Panc1 (cell line): ENCODE data around the gene CABLES2. TPM values are rescaled to one million over a fixed set of nuclear protein-coding genes. Genes with fewer than 3 reads are reported as not detected.

ENCODE experiments used
- ATAC-seq: fragments of 200-7000 bp; cut with Tn5 transposase; 2 replicates; pipeline ENCODE4 v1.9.1; 2020; ENCODE audit warnings: mild to moderate bottlenecking, moderate library complexity
- BruUV-seq: library from RNA; stranded (reverse); fragments of 400-500 nt; replicated peaks from 2 replicates; lab custom pipeline; 2021; lab: Mats Ljungman, UMichigan
- CTCF ChIA-PET: fragments of 300-600 bp; sonication (Branson Sonifier 250); formaldehyde crosslinking; loops from one replicate; lab custom pipeline; 2022; ENCODE audit warnings: antibody characterized with exemption; lab: Charles Lee
- POLR2A ChIA-PET: fragments of 300-600 bp; sonication (Branson Sonifier 250); formaldehyde crosslinking; loops from one replicate; lab custom pipeline; 2022; ENCODE audit warnings: antibody characterized with exemption; lab: Charles Lee
- DNase-seq: peaks from one replicate; pipeline ENCODE4 v3.0.0-alpha.2; 2010; ENCODE audit warnings: low read depth, low spot score
- H3K27ac ChIP-seq: 2 replicates; pipeline ENCODE4 v1.5.1; 2011; ENCODE audit warnings: mild to moderate bottlenecking, low read length, inconsistent platforms
- H3K27me3 ChIP-seq: fragments of 200-500 bp; sonication (Bioruptor generic); 2 replicates; pipeline ENCODE4 v1.6.0; 2014; ENCODE audit warnings: low read length, inconsistent platforms; ENCODE audit not compliant: control insufficient read depth, insufficient read depth
- H3K36me3 ChIP-seq: fragments of 200-500 bp; sonication (Bioruptor generic); 2 replicates; pipeline ENCODE4 v1.5.1; 2014; ENCODE audit warnings: inconsistent platforms, mild to moderate bottlenecking, low read length, moderate library complexity; ENCODE audit not compliant: control insufficient read depth, insufficient read depth
- H3K4me1 ChIP-seq: 2 replicates; pipeline ENCODE4 v1.5.1; 2011; ENCODE audit warnings: inconsistent platforms, mild to moderate bottlenecking, low read length, moderate library complexity; ENCODE audit not compliant: control insufficient read depth, insufficient read depth
- H3K4me3 ChIP-seq, 2 experiments: 2 replicates each; pipeline ENCODE4 v1.5.1; 2011 to 2012; ENCODE audit warnings: low read depth in 2 of 2, low read length in 2 of 2, mild to moderate bottlenecking in 2 of 2, inconsistent platforms in 1 of 2, moderate library complexity in 1 of 2
- H3K9me3 ChIP-seq: fragments of 200-500 bp; sonication (Bioruptor generic); 2 replicates; pipeline ENCODE4 v1.5.1; 2014; ENCODE audit warnings: low read depth, mild to moderate bottlenecking, inconsistent platforms, low read length, moderate library complexity; ENCODE audit not compliant: control insufficient read depth, insufficient read depth
- POLR2AphosphoS5 ChIP-seq: IDR thresholded peaks from 2 replicates; pipeline ENCODE4 v1.6.1; 2012; ENCODE audit warnings: mild to moderate bottlenecking, low read depth, low read length, moderate library complexity
- SIN3A ChIP-seq: IDR thresholded peaks from 2 replicates; pipeline ENCODE4 v1.6.1; 2012; ENCODE audit warnings: low read depth, mild to moderate bottlenecking, low read length, moderate library complexity, borderline replicate concordance; ENCODE audit not compliant: insufficient read depth
- TCF7L2 ChIP-seq: IDR thresholded peaks from 2 replicates; pipeline ENCODE4 v1.6.1; 2011; ENCODE audit warnings: mild to moderate bottlenecking, low read depth, low read length, inconsistent platforms
- in situ Hi-C: cut with HindIII; loops from 2 replicates; pipeline ENCODE4 v1.10.0; 2016; ENCODE audit warnings: low sequenced_read_pairs, low pct_unique_long_range_greater_than_20kb
- intact Hi-C: fragments of 100-400 bp; cut with micrococcal nuclease; formaldehyde crosslinking; loops from one replicate; pipeline ENCODE4 v1.10.0; 2022; ENCODE audit not compliant: unreplicated experiment
- total RNA-seq: library from RNA; stranded (reverse); gene quantifications from one replicate; pipeline ENCODE4 v1.2.1, GENCODE V29; 2021; ENCODE audit not compliant: unreplicated experiment
- TF ChIP-seq, protein P1 (sequence below), 2 experiments: IDR thresholded peaks; 2 replicates each; pipeline ENCODE4 v1.6.1; 2011 to 2012; ENCODE audit warnings: low read depth in 2 of 2, control low read depth in 1 of 2, low read length in 1 of 2, mild to moderate bottlenecking in 1 of 2, moderate library complexity in 1 of 2; ENCODE audit not compliant: insufficient read depth in 1 of 2
- TF ChIP-seq, protein P2 (sequence below): fragments of 450-650 bp; IDR thresholded peaks from 2 replicates; pipeline ENCODE4 v1.5.1; 2017; ENCODE audit warnings: mild to moderate bottlenecking

The CABLES2 gene
- total RNA-seq, 1 experiment from 2014 or later: 9.8 TPM

DNA sequence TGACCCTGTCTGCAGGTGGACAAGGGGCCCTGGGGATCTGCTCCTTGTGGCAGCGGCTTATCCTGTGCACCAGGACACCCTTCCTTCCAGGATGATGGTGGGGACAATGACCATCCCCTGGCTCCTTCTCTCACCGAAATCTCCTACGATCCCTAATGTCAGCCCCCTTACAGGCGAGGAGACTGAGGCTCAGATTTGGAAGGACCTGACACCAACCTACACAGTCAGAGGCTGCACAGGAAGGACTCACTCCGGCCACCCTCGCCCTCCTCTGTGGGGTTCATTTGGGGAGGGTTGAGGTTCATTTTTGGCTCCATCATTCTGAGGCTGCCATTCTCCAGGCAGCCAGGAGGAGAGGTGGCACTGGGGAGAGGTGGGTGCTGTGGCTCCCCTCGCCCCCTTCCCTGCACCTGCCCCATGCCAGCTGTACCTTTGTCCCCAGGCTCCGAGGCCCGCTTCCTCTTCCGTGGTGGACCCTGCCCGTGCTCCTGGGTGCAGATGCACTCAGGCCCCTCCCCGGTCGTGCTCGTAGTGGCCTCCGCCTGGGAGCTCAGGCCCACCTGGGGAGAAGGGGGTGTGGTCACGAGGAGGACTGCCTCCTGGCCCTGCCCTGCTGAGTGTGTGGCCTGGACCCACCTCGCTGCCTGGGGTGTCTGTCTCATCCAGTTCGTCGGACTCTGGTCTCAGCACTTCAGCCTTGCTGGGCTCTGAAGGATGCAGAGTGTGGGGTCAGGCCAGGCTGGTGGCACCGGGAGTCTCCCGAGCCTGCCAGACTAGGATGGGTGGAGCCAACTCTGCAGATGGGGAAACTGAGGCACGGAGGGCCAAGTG lies 5.3 kb upstream of the CABLES2 start:
- BruUV-seq: no TSS peak
- DNase-seq (no peak), ATAC-seq (no peak)
- Histone ChIP-seq H3K4me3 (no peak overlapping the region), H3K9me3 (no peaks in the 10 kb centered on the region), H3K36me3 (no peaks in the 10 kb centered on the region), H3K4me1 (peaks cover 19% of the 10 kb centered on the region), H3K27ac (no peak overlapping the region), H3K27me3 (no peaks in the 10 kb centered on the region)
- ChIA-PET CTCF (interaction anchor here (0.6 kb wide), 1 partner anchor 65 kb away, joined by 3 read pairs; no protein-coding TSS in a partner anchor), POLR2A (no interaction called here)
- in situ Hi-C loops: no loop called here
- TF ChIP-seq, protein P1, sequence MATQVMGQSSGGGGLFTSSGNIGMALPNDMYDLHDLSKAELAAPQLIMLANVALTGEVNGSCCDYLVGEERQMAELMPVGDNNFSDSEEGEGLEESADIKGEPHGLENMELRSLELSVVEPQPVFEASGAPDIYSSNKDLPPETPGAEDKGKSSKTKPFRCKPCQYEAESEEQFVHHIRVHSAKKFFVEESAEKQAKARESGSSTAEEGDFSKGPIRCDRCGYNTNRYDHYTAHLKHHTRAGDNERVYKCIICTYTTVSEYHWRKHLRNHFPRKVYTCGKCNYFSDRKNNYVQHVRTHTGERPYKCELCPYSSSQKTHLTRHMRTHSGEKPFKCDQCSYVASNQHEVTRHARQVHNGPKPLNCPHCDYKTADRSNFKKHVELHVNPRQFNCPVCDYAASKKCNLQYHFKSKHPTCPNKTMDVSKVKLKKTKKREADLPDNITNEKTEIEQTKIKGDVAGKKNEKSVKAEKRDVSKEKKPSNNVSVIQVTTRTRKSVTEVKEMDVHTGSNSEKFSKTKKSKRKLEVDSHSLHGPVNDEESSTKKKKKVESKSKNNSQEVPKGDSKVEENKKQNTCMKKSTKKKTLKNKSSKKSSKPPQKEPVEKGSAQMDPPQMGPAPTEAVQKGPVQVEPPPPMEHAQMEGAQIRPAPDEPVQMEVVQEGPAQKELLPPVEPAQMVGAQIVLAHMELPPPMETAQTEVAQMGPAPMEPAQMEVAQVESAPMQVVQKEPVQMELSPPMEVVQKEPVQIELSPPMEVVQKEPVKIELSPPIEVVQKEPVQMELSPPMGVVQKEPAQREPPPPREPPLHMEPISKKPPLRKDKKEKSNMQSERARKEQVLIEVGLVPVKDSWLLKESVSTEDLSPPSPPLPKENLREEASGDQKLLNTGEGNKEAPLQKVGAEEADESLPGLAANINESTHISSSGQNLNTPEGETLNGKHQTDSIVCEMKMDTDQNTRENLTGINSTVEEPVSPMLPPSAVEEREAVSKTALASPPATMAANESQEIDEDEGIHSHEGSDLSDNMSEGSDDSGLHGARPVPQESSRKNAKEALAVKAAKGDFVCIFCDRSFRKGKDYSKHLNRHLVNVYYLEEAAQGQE (IDR thresholded peaks at IDR 0.05; ENCODE audit: insufficient read depth in 1 of 2, low read depth in 2 of 2, low read length in 1 of 2): no peak
- TF ChIP-seq SIN3A: no peak
- TF ChIP-seq TCF7L2: no peak
- no peak for TF ChIP-seq POLR2AphosphoS5
- TF ChIP-seq, protein P2, sequence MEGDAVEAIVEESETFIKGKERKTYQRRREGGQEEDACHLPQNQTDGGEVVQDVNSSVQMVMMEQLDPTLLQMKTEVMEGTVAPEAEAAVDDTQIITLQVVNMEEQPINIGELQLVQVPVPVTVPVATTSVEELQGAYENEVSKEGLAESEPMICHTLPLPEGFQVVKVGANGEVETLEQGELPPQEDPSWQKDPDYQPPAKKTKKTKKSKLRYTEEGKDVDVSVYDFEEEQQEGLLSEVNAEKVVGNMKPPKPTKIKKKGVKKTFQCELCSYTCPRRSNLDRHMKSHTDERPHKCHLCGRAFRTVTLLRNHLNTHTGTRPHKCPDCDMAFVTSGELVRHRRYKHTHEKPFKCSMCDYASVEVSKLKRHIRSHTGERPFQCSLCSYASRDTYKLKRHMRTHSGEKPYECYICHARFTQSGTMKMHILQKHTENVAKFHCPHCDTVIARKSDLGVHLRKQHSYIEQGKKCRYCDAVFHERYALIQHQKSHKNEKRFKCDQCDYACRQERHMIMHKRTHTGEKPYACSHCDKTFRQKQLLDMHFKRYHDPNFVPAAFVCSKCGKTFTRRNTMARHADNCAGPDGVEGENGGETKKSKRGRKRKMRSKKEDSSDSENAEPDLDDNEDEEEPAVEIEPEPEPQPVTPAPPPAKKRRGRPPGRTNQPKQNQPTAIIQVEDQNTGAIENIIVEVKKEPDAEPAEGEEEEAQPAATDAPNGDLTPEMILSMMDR: no peak
- intact Hi-C loops: no loop called here

DNA sequence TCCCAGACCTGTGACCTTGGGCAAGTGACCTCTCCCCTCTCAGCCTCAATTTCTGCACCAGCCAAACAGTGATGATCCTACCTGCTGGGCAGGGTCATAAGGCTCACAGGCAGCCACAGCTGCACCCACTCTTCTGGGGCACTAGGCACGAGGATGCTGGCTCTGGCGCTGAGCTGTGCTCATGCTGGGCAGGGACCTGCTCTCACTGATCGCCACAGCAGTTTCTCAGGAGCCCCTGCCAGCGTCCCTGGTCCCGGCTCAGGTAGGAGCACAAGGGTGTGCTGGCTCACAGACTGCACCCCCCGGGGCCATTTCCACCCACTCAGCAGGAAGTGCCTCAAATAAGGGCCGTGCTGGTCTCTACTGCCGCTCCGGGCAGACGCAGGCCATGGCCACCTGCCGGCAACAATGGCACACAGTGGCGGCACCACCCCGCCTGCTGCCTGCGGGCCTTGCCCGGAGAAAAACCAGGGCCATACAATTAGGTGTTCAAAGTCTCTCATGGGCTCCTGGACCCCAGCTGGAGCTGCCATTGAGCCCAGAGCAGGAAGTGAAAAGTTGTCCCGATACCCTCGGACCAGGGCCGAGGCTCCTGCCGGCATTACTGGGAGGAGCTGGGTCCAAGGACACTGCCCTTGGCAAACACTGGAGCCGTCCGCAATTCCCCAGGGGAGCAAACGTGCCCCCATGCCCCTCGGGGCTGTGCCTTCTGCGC lies 4.6 kb upstream of the CABLES2 start:
- intact Hi-C loops: no loop called here
- POLR2A ChIA-PET: no interaction called here

More for the DNA sequence above, 4.6 kb upstream of the CABLES2 start:
- Histone ChIP-seq H3K4me3 (no peak overlapping the region), H3K27ac (no peak overlapping the region), H3K36me3 (no peaks in the 10 kb centered on the region), H3K27me3 (no peaks in the 10 kb centered on the region), H3K9me3 (no peaks in the 10 kb centered on the region), H3K4me1 (peaks cover 19% of the 10 kb centered on the region)
- in situ Hi-C loops: no loop called here
- ATAC-seq (no peak), DNase-seq (no peak)
- CTCF ChIA-PET: no interaction called here
- no TSS peak for BruUV-seq
- TF ChIP-seq, protein P2: no peak
- no peak for TF ChIP-seq POLR2AphosphoS5
- TF ChIP-seq SIN3A: no peak
- TF ChIP-seq, protein P1 (IDR thresholded peaks at IDR 0.05; ENCODE audit: insufficient read depth in 1 of 2, low read depth in 2 of 2, low read length in 1 of 2): no peak
- no peak for TF ChIP-seq TCF7L2
